T-helper 9 cell (primary cell): ENCODE results near the gene KLHDC9.

Experiments
- DNase-seq: peaks from one replicate; pipeline ENCODE4 v3.0.0-alpha.2; 2020

KLHDC9 gene

DNA sequence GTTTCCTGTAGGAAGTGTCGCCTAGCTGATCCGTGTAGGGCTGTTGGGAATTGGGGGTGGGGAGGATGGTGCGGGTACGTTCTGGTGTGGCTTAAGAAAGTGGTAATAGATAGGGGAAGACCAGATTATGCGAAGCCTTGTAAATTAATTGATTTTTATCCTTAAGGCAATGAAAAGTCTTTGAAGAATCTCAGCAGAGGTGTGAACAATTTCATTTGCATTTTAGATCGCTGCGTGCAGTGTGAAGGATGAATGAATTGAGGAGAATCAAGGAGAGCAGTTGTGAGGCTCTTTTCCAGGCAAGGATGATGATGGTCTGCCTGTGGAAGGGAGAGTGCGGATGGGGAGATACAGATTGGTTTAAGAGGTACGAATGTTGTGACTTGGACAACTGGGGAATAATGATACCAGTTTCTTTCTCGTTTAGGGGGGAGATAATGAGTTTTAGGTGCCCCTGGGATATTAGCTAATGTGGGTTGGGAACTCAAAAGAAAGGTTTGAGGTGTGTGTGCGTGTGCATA is 35.1 kb downstream of the KLHDC9 start:
- no peak for DNase-seq

- DNase-seq, result no peak
Measured at GRCh38 chr1:161137881-161138280, 39.7 kb downstream of the KLHDC9 start.

DNA sequence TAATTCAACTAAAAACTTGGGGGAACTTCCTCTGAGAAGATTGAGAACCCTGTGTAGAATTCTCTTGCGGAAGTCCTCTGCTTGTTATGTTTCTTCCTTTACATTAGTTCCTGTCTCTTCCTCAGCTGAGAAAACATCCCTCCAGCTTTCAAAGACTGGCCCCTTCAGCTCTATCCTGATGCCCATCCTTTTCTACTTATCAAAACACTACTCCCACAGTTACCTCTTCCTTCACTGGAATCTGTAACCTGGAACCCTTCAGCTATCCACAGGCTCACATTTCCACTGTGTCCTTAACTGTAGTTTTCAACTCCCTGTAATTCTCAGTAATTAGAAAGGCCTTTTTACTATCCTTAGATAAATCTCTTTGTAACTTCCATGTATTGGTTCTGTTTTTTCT is 40.3 kb downstream of the KLHDC9 start:
- DNase-seq, result no peak

- DNase-seq, result no peak
Measured at GRCh38 chr1:161139766-161140165, 41.6 kb downstream of the KLHDC9 start.

DNA sequence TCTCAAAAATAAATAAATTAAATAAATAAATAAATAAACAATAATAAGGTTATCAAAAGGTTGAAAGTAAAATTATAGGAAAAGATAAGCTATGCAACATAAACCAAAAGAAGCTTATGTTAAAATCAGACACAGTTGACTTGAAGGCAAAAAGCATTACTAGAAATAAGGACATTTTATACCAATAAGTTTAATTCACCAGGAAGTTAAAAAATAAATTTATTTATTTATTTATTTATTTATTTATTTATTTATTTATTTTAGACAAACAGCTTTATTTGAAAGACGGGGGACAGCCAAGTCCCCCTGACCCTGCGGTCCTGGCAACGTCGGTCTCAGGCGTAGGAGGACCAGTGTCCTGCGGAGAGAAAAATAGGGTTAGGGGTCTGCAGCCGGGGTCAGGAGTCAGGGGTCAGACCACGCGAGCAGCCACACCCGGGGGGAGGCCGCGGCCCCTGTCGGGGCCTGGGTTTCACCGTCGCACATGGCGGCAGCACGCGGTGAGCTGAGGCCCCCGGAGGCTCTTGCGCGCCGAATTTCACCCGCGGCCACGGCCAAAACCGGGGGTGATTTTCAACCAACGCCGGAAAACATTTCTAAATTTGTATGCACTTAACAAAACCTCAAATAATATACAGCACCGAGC is 42.7 kb downstream of the KLHDC9 start:
- DNase-seq, result no peak

DNA sequence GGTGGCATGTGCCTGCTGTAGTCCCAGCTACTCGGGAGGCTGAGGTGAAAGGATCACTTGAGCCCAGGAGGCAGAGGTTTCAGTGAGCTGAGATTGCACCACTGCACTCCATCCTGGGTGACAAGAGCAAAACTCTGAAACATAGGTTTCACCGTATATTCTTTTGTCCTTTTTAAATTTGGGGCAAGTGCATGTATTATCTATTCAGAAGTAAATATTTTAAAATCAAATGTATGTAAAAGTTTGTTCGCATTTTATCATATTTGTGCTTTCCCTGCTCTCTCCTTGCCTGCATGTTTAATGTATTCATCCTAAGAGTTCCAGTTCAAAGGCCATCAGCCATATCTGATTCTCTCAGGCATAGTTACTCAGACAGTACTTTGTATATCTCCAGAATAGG is 47.7 kb downstream of the KLHDC9 start:
- no peak for DNase-seq
